Measurements from ENCODE around the gene SYT3. TPM values are rescaled to one million over a fixed set of nuclear protein-coding genes. Genes with fewer than 3 reads are reported as not detected.

SYT3 gene
- total RNA-seq, 1 experiment from 2014 or later: not detected

GRCh38 chr19:50652722-50653121 is 13.0 kb upstream of the SYT3 start:
- DNase-seq (ENCODE audit: low read depth, low spot score): no peak
- peaks cover 3% of the 10 kb centered on the region; the same call in 1 of the 2 replicates for H3K36me3 ChIP-seq (ENCODE audit: control insufficient read depth, insufficient read depth, low read length)
- POLR2A ChIA-PET: no interaction called here
- intact Hi-C loops (cut with micrococcal nuclease; ENCODE audit: unreplicated experiment): no loop called here
- no TSS peak for BruUV-seq (replicated peaks)
- H3K27me3 ChIP-seq (ENCODE audit: control insufficient read depth, insufficient read depth, low read length): no peaks in the 10 kb centered on the region
- H3K4me3 ChIP-seq (ENCODE audit: low read depth in 2 of 2, low read length in 2 of 2): no peak overlapping the region
- no peaks in the 10 kb centered on the region for H3K4me1 ChIP-seq (ENCODE audit: control insufficient read depth, insufficient read depth, low read length)
- CTCF ChIA-PET: no interaction called here
- no peak for ATAC-seq
- no peak overlapping the region for H3K27ac ChIP-seq (ENCODE audit: low read length)
- no peaks in the 10 kb centered on the region for H3K9me3 ChIP-seq (ENCODE audit: control insufficient read depth, insufficient read depth, low read depth, low read length)
- in situ Hi-C loops (cut with HindIII; ENCODE audit: low pct_unique_long_range_greater_than_20kb, low sequenced_read_pairs): no loop called here
- TF ChIP-seq POLR2AphosphoS5 (IDR thresholded peaks at IDR 0.05; ENCODE audit: low read depth, low read length): no peak
- no peak for TF ChIP-seq REST (IDR thresholded peaks at IDR 0.05; ENCODE audit: insufficient read depth in 1 of 2, low read depth in 2 of 2, low read length in 1 of 2)
- TF ChIP-seq SIN3A (IDR thresholded peaks at IDR 0.05; ENCODE audit: borderline replicate concordance, insufficient read depth, low read depth, low read length): no peak
- TF ChIP-seq CTCF (IDR thresholded peaks at IDR 0.05): no peak
- TF ChIP-seq TCF7L2 (IDR thresholded peaks at IDR 0.05; ENCODE audit: low read depth, low read length): no peak

DNA sequence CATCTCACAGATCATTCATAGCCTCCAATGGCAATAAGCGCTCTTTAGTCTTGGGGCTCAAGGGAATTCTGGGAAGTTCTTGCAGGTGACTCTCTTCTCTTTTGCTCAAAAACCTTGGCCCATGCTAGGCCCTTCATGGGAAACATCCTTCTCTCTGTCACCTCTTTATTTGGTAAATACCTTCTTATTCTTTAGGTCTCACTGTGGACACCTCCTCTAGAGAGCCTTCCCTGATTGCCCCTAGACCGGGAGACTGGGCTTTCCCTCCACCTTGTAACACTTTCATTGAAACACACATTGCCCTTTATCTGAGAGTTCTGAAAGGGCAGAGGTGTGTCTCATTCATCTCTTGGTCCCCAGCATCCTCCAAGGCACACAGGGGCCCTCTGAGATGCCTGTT is 11.5 kb upstream of the SYT3 start:
- Histone ChIP-seq H3K27ac (ENCODE audit: low read length) (no peak overlapping the region), H3K4me3 (ENCODE audit: low read depth in 2 of 2, low read length in 2 of 2) (no peak overlapping the region), H3K9me3 (ENCODE audit: control insufficient read depth, insufficient read depth, low read depth, low read length) (no peaks in the 10 kb centered on the region), H3K4me1 (ENCODE audit: control insufficient read depth, insufficient read depth, low read length) (no peaks in the 10 kb centered on the region), H3K27me3 (ENCODE audit: control insufficient read depth, insufficient read depth, low read length) (no peaks in the 10 kb centered on the region), H3K36me3 (ENCODE audit: control insufficient read depth, insufficient read depth, low read length) (no peaks in the 10 kb centered on the region)
- BruUV-seq (replicated peaks): no TSS peak
- TF ChIP-seq REST (IDR thresholded peaks at IDR 0.05; ENCODE audit: insufficient read depth in 1 of 2, low read depth in 2 of 2, low read length in 1 of 2) (no peak), CTCF (IDR thresholded peaks at IDR 0.05) (no peak), POLR2AphosphoS5 (IDR thresholded peaks at IDR 0.05; ENCODE audit: low read depth, low read length) (no peak), TCF7L2 (IDR thresholded peaks at IDR 0.05; ENCODE audit: low read depth, low read length) (no peak), SIN3A (IDR thresholded peaks at IDR 0.05; ENCODE audit: borderline replicate concordance, insufficient read depth, low read depth, low read length) (no peak)
- no peak for ATAC-seq
- in situ Hi-C loops (cut with HindIII; ENCODE audit: low pct_unique_long_range_greater_than_20kb, low sequenced_read_pairs): no loop called here
- no peak for DNase-seq (ENCODE audit: low read depth, low spot score)
- CTCF ChIA-PET: no interaction called here
- POLR2A ChIA-PET: no interaction called here
- intact Hi-C loops (cut with micrococcal nuclease; ENCODE audit: unreplicated experiment): no loop called here
